HG03196 (cell line): ENCODE measurements around the gene METTL4.
A peak's percentile ranks its signal among the peaks of the same experiment; 100 is the strongest.
"Not testable (repeated sequence)": the region's sequence is repeated elsewhere in the genome, so short reads cannot be mapped to it uniquely, and the experiment has no call there.

Source experiments
- ATAC-seq: cut with Tn5 transposase; IDR thresholded peaks from one replicate; pipeline ENCODE4 v1.9.1; 2021; ENCODE audit not compliant: unreplicated experiment

Gene METTL4

DNA sequence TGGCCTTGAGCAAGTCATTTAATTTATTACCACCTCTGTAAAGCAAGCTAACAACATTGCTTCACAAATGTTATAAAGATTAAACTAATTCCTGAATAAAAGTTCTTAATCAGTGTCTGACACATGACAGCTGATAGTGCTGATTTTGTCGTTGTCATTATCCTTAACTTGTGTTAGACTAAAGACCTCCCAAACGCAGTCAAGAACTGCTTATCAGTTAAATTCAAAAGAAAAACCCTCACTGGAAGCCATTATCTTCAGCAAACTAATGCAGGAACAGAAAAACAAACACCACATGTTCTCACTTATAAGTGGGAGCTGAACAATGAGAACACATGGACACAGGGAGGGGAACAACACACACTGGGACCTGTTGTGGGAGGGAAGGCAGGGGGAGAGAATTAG lies 46.5 kb downstream of the METTL4 start:
- ATAC-seq = not testable (repeated sequence)

DNA sequence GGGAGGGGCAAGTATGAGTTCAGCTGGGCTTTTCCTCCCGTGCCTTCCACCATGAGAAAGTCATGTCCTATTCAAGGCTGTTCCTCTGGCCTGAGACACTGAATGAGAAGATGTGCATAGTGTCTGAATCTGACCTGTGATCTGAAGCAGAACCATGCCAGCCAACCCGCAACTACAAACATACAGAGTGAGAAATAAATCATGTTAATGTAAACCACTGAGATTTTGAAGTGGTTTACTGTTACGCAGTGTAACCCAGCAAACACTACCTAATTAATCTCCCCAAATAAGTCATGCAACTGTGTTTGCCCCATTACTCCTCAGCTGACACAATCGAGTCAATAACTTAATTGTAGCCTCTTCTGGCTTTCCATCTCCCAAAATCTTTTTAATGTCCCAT lies 49.2 kb downstream of the METTL4 start:
- ATAC-seq = no peak

DNA sequence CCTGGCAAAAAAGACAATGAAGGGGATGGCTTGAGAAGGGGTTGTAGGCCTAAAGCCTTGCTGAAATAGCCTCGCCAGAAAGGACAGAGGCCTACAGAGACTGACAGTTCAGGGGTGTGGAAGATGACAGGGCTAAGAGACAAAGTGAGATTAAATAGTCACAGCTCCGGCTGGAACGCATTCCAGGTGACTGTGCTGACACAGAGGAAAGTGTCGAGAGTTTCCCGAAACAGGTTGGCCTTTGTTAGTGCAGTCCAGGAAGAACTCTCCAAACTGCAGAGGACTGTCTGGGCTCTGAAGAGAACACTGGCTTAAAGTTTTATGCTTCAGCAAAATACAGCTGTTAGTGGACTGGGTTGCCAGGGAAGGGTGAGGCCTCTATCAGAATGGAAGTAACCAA lies 52.8 kb downstream of the METTL4 start:
- ATAC-seq = no peak

DNA sequence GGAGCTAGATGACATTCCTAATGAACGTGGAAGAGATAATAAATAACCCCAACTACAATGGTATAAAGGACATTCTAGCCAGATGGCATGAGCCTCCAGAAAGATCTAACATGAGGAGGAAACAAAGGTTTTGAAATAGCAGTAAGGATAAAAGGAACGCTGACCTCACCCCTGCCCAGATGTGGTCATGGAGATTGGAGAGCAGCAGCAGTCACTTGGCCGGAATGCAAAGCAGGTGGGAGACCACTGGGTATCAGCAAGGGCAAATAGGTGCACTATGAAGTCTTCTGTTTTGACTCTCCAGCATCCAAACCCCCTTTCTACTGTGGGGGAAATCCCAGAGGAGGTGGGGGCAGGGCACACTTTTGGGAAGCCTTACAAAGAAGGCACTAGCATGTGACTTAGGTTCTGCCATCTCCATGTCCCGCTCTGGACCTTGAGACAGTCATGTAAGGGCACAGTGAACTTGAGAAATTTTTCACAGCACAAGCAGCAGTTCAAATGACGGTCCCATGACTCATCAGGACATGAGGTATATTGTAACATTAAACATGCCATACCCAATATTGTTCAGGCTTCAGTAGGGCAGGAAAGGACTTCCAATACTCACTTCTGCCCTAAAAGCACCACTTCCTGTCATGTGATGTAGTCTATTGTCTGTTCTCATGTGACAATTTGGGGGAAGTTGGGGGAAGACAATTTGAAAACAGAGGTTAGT lies 55.2 kb downstream of the METTL4 start:
- ATAC-seq = peak; percentile 45

DNA sequence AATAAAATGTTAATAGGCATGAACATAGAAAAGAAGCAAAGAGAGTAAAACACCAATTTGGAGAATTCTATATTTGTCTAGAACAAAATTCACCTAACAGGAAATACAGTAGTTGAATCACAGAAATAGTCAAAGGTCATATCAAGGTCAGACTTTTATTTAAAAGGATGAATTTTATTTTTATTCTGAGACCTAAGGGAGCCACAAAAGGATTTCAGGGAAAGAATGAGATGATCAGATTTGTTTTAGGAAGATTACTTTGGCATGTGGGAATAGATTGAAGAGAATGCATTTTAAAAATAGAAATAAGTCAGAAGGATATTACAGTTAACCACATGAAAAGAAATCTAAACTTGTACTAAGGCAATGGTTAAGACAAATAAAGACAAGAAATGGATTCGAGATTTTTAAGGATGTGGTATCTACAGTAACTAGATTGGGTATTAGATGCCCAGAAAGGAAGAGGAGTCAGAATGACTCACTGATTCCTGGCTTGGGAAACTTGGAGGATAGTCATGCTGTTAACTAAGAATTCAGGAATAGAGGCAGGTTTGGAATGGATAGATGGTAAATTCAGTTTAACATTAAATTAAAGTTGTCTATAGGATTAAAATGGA lies 56.0 kb downstream of the METTL4 start:
- no peak for ATAC-seq

DNA sequence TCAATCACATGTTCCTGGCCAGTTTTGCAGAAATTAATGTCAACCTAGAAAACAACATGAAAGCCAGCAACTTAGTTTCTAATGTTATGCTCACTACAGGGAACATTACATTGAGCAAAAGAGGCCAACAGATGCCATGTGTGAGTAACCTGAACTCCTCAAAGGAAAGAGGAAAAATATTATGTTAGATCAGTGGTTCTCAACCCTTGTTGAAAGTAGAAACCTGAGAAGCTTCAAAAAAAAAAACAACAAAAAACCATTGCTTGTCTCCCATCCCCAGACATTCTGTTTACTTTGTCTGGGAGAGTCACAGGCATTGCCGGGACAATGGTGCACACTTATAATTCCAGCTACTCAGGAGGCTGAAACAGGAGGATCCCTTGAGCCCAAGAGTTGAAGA lies 57.7 kb downstream of the METTL4 start:
- ATAC-seq = no peak

DNA sequence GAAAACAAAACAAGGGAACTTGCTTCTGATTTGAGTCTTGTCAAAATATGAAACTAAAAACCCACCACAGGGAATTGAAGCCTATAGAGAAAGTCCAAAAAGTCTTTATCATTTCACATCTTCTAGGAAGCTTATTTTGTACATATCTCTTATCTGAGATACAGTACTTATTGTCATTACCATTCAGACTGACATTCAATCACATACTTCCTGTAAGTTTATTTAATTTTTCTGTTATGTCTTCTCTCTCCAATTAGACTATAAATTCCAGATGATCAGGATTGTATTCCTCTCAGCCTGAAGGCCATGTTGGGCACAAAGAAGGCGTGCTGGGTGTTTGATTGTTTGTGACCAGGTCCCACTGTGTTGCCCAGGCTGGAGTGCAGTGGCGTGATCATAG lies 59.2 kb downstream of the METTL4 start:
- no peak for ATAC-seq

DNA sequence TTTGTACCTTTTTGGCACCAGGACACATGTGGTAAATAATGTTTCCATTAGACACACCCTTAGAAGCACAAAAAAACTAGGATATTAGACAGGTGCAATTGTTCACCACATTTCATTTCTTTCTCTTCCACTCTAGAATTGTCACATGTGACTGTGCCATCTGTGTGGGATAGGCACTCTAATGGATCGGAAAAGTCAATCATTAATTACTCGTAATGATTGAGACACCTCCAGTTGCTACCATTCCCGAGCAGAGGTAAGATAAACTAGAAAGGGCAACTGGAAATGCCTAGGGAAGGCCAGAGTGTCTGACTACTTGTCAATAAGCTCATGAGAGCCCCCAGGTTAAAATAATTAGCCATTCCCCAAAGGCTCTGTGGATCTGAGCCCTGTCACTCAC lies 59.9 kb downstream of the METTL4 start:
- ATAC-seq = no peak

DNA sequence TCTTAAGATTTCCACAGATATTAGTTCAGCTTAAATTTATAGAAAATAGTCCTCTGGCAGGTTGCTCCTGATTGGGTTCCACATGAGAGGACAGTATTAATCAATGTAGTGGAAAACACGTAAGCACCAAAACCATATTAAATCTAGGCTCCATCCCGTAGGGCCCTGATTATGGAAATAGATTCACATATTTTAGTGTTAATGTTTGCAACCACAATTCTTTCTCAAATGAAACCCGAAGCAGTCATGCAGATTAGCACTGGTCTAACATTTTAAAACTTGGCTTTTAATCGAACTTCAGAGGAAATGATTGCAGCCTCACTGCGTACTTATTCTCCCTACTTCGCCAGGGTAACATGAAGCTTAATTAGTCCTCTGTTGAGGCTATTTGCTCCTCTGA lies 60.9 kb downstream of the METTL4 start:
- no peak for ATAC-seq

DNA sequence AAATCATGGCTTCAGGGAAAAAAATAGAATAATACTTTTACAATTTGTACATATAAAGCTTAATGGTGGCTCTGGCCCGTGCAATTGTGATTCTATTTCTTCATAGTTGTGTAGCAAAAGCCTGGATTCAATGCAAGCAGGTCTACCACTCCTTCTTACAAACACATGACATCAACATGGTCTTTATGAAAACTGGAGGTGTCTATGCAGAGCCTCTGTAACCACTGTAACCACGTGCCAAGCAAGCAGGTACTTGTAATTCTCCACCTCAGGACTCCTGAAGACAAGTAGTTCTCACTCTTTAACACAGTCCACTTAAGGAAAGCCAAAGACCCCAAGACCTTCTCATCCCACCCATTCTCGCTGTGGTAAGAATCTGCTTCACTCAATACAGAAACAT lies 62.6 kb downstream of the METTL4 start:
- no peak for ATAC-seq

DNA sequence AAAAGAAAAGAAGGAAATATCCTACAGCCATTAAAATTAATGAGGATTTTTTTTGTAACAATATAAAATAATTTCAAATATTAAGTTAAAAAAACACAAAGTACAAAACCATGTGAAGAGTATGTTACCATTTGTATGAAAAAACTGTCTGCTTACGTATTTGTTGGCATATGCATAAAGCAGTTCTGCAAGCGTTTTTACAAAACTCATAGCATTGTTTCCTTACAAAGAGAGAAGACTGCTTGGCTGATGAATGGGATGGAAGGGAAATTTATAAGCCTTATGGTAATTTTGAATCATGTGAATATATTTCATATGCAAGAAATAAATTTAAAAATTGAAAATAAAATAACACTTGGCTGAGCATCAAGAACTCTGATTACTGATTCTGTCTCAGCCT lies 63.1 kb downstream of the METTL4 start:
- ATAC-seq = no peak

DNA sequence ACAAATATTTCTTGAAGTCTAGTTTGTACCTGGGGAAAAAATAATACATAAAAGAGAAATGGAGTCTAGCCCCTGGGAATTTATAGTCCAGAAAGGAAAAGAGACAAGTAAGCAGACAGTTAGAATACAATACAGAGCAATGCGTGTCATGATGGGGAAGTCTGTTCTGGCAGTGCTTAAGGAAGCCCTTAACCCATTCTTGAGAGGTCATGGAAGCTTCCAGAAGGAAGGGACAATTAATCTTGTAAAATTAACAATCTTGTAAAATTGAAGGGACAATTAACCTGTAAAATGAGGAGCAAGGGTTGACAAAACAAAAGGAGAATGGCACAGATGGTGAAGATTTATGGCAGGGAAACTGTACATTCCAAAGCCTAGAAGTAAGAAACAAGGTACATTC lies 66.7 kb downstream of the METTL4 start:
- ATAC-seq = no peak

DNA sequence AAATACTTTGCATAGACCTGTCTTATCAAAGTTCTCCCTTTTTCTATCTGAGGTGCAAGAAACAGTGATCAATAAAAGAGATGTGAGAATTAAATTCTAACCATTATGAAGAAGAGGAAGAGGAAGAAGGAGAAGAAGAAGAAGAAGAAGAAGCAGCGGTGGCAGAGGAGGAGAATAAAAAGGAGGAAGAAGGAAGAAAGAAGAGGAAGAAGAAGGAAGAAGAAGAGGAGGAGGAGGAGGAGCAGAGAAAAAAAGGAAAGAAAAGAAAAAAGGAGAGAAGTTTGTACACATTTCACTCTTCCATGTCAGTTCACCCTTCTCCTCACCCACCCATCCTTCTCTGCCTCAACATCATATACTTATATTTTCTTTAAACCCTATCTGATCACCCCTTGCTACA lies 68.4 kb downstream of the METTL4 start:
- no peak for ATAC-seq

DNA sequence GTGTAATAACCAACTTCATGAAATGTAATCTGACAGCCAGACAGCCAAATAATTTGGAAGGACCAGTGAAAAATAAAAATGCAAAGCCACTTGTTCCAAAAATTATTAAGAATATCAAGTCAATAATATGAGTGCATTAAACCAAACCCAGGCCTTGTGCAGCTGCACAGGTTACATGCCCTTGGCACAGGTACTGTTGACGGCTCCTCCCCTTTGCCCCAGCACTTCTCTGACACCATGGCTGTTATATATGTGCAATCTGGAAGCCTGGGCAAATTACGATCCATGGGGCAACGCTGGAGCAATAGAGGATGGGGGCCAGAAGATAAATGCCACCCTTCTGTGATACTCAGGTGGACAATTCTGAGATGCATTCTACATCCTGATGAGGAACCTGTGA lies 68.9 kb downstream of the METTL4 start:
- no peak for ATAC-seq

DNA sequence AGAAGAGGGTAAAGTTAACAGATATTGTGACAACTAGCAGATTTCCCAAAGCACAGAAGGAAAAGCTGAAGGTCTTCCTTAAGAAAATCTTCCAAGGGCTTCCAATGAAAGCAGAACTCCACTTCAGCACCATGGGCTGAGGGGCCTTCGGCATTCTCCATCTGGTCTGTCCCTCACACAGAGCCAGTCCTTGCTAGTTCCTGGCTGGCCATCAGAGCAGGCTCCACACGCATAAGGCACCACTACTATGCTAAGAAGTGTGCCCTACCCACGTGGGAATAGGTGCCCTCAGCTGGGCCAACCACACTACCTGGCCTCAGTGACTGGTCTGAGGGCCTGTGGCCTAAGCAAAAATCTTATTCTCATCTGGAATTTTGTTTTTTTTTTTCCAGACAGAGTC lies 73.5 kb downstream of the METTL4 start:
- ATAC-seq = no peak

DNA sequence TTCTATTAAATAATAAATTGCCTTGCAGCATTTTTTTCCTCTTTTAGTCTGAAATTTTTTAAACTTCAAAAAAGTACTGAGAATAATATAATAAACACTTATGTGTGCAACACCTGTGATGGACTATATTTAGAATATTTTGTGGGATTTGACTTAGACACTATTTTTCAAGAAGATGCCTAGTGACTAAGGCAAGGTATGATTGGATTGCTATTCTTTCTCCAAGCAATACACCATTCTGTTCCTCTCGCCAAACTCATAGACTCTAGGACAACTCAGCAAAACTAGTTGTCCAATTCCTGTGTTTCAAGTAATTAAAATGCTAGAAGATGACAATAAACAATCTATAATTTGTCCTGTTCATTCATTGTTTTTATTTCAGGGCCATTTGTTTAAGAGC lies 75.9 kb downstream of the METTL4 start:
- no peak for ATAC-seq

DNA sequence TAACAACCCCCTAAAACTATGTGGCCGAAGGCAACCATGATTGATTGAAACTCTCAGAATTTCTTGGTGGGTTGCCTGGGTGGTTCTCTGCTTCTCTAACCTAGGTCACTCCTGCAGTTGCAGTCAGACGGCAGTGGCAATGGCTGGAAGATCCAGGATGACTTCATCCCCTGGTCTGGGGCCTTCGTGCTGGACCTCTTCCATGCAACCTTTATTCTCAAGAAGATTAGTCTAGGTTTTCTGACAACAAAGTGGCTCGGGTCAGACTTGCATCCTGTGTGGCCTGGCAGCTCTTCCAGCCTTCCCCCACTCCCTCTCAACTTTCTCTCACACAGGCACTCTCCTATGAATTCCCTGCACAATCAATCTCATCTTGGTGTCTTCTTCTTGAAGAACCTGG lies 76.4 kb downstream of the METTL4 start:
- ATAC-seq = no peak
